SK-N-SH (cell line): ENCODE data around the gene SFMBT2. TPM values are rescaled to one million over a fixed set of nuclear protein-coding genes. Genes with fewer than 3 reads are reported as not detected.
"Not testable (repeated sequence)": the region's sequence is repeated elsewhere in the genome, so short reads cannot be mapped to it uniquely, and the experiment has no call there.

Source experiments
- CTCF ChIA-PET: fragments of 300-600, 350-600 bp; formaldehyde crosslinking; extraction: SDS; loops from one replicate; lab custom pipeline; 2021; lab: Yijun Ruan, JAX
- POLR2A ChIA-PET: fragments of 350-600 bp; sonication (Branson Sonifier 250); formaldehyde crosslinking; extraction: SDS; loops from one replicate; lab custom pipeline; 2020; ENCODE audit warnings: antibody characterized with exemption, inconsistent platforms; lab: Yijun Ruan, JAX
- DNase-seq: peaks from one replicate; pipeline ENCODE4 v3.0.0; 2012
- H2AFZ ChIP-seq: fragments of 200-600 bp; sonication (generic); 2 replicates; pipeline ENCODE4 v1.8.1; 2016; ENCODE audit warnings: antibody characterized with exemption, mild to moderate bottlenecking, low read depth
- H3F3A ChIP-seq: fragments of 200-600 bp; sonication (generic); replicated peaks from 2 replicates; pipeline ENCODE3; 2016; ENCODE audit warnings: antibody characterized with exemption, mild to moderate bottlenecking; ENCODE audit not compliant: insufficient read depth
- H3K27ac ChIP-seq, 2 experiments: fragments of 200-500 bp in 1 of 2; fragments of 200-600 bp in 1 of 2; sonication (Bioruptor generic) in 1 of 2; sonication (generic), shearing (Covaris generic) in 1 of 2; 2 replicates each; pipeline versions ENCODE4 v1.5.1 to v1.6.1; 2014 to 2016; ENCODE audit warnings: low read depth in 2 of 2, inconsistent platforms in 1 of 2, low read length in 1 of 2, mild to moderate bottlenecking in 1 of 2, mixed read lengths in 1 of 2
- H3K27me3 ChIP-seq: fragments of 200-600 bp; sonication (generic), shearing (Covaris generic); 2 replicates; pipeline ENCODE4 v1.6.1; 2016; ENCODE audit warnings: mixed run types; ENCODE audit not compliant: insufficient read depth
- H3K36me3 ChIP-seq, 2 experiments: fragments of 200-500 bp in 1 of 2; fragments of 200-600 bp in 1 of 2; sonication (Bioruptor generic) in 1 of 2; sonication (generic) in 1 of 2; replicated peaks in 1 of 2; 2 replicates each; pipeline versions ENCODE3 to v1.5.1; 2014 to 2016; ENCODE audit warnings: low read length in 1 of 2, mild to moderate bottlenecking in 1 of 2; ENCODE audit not compliant: insufficient read depth in 2 of 2, control insufficient read depth in 1 of 2
- H3K4me1 ChIP-seq, 2 experiments: fragments of 200-500 bp in 1 of 2; fragments of 200-600 bp in 1 of 2; sonication (Bioruptor generic) in 1 of 2; sonication (generic), shearing (Covaris generic) in 1 of 2; 2 replicates each; pipeline versions ENCODE4 v1.5.1 to v1.6.1; 2014 to 2016; ENCODE audit warnings: low read depth in 1 of 2, low read length in 1 of 2, mixed run types in 1 of 2; ENCODE audit not compliant: insufficient read depth in 2 of 2, control insufficient read depth in 1 of 2
- H3K4me2 ChIP-seq: fragments of 200-600 bp; sonication (generic), shearing (Covaris generic); 2 replicates; pipeline ENCODE4 v1.6.1; 2017; ENCODE audit warnings: mixed run types
- H3K4me3 ChIP-seq, 2 experiments: fragments of 200-500 bp in 1 of 2; fragments of 200-600 bp in 1 of 2; sonication (Bioruptor generic) in 1 of 2; sonication (generic), shearing (Covaris generic) in 1 of 2; 2 replicates each; pipeline versions ENCODE4 v1.5.1 to v1.8.1; 2014 to 2016; ENCODE audit warnings: low read depth in 2 of 2, inconsistent platforms in 1 of 2, low read length in 1 of 2, mild to moderate bottlenecking in 1 of 2, mixed read lengths in 1 of 2, moderate library complexity in 1 of 2
- H3K79me2 ChIP-seq: fragments of 200-600 bp; sonication (generic); 2 replicates; pipeline ENCODE4 v1.8.1; 2017; ENCODE audit warnings: mild to moderate bottlenecking; ENCODE audit not compliant: insufficient read depth
- H3K9ac ChIP-seq: fragments of 200-600 bp; sonication (generic); 2 replicates; pipeline ENCODE4 v1.6.1; 2017; ENCODE audit warnings: mixed run types
- H3K9me2 ChIP-seq: fragments of 200-600 bp; sonication (generic); 2 replicates; pipeline ENCODE4 v1.6.1; 2017; ENCODE audit warnings: mixed run types
- H3K9me3 ChIP-seq: fragments of 200-600 bp; sonication (generic); 2 replicates; pipeline ENCODE4 v1.6.1; 2017; ENCODE audit warnings: mixed run types, mild to moderate bottlenecking, moderate library complexity
- H4K20me1 ChIP-seq: fragments of 200-600 bp; sonication (generic); 2 replicates; pipeline ENCODE4 v1.6.1; 2017; ENCODE audit warnings: mild to moderate bottlenecking, mixed run types; ENCODE audit not compliant: insufficient read depth
- CHD2 ChIP-seq: fragments of 150-350 bp; IDR thresholded peaks from 2 replicates; pipeline ENCODE4 v1.6.1; 2018; ENCODE audit warnings: low read length; ENCODE audit not compliant: partially characterized antibody
- ELF1 ChIP-seq: IDR thresholded peaks from 2 replicates; pipeline ENCODE4 v1.4.0; 2012
- EZH2phosphoT487 ChIP-seq: fragments of 200-600 bp; sonication (generic); IDR thresholded peaks from 2 replicates; pipeline ENCODE4 v1.6.1; 2017; ENCODE audit warnings: low read depth, mixed run types, mild to moderate bottlenecking, antibody characterized with exemption, moderate library complexity, borderline replicate concordance
- FOXM1 ChIP-seq: IDR thresholded peaks from 2 replicates; pipeline ENCODE4 v1.4.0; 2012; ENCODE audit warnings: low read depth, mild to moderate bottlenecking
- GATA2 ChIP-seq: sonication (generic); formaldehyde crosslinking; IDR thresholded peaks from 2 replicates; pipeline ENCODE4 v1.5.0; 2020; ENCODE audit warnings: mild to moderate bottlenecking, missing genetic modification reagents
- JUND ChIP-seq: IDR thresholded peaks from 2 replicates; pipeline ENCODE4 v1.4.0; 2012
- MXI1 ChIP-seq: IDR thresholded peaks from 2 replicates; pipeline ENCODE4 v1.6.1; 2012; ENCODE audit warnings: mild to moderate bottlenecking, low read depth, low read length, improper control_type of control experiment
- PBX3 ChIP-seq: IDR thresholded peaks from 2 replicates; pipeline ENCODE4; 2012
- RXRA ChIP-seq: IDR thresholded peaks from 2 replicates; pipeline ENCODE4 v1.4.0; 2012; ENCODE audit warnings: low read depth, mild to moderate bottlenecking, borderline replicate concordance
- SIN3A ChIP-seq: IDR thresholded peaks from 2 replicates; pipeline ENCODE4 v1.6.1; 2012; ENCODE audit warnings: low read depth, mild to moderate bottlenecking, low read length, moderate library complexity, borderline replicate concordance
- TAF1 ChIP-seq: IDR thresholded peaks from 2 replicates; pipeline ENCODE4 v1.6.1; 2012; ENCODE audit warnings: low read depth, mild to moderate bottlenecking, low read length, moderate library complexity, borderline replicate concordance
- TCF12 ChIP-seq: IDR thresholded peaks from 2 replicates; pipeline ENCODE4 v1.4.0; 2012
- USF2 ChIP-seq: fragments of 150-350 bp; IDR thresholded peaks from 2 replicates; pipeline ENCODE4 v1.6.1; 2017; ENCODE audit warnings: antibody characterized with exemption, low read length, low read depth, borderline replicate concordance
- YY1 ChIP-seq: IDR thresholded peaks from 2 replicates; pipeline ENCODE4 v1.4.0; 2012; ENCODE audit warnings: low read depth, mild to moderate bottlenecking
- WGBS: methylation state at CpG from one replicate; pipeline ENCODE4 v1.1.6; 2017; ENCODE audit warnings: low lambda C conversion rate; 5-methylcytosine and 5-hydroxymethylcytosine counted together
- polyA plus RNA-seq, 3 experiments: library from polyadenylated mRNA; depleted of rRNA; stranded (reverse); fragments of >200 nt; gene quantifications; 2 replicates each; pipeline ENCODE4 v1.2.3, GENCODE V29; 2012
- TF ChIP-seq, protein P1 (sequence below): fragments of 200-600 bp; sonication (generic); IDR thresholded peaks from 2 replicates; pipeline ENCODE4 v1.6.1; 2017; ENCODE audit warnings: antibody characterized with exemption, mild to moderate bottlenecking, moderate library complexity
- TF ChIP-seq, protein P2 (sequence below): IDR thresholded peaks from 2 replicates; pipeline ENCODE4 v1.6.1; 2012; ENCODE audit warnings: mild to moderate bottlenecking, low read depth, low read length, moderate library complexity

Gene SFMBT2
- polyA plus RNA-seq, 1 of the 3 experiments (the other 2 are of a cell fraction): 0.20 TPM

GRCh38 chr10:7388602-7389001 lies 22.2 kb downstream of the SFMBT2 start:
- H3K27ac ChIP-seq: no peak overlapping the region
- H3K9me2 ChIP-seq: no peaks in the 10 kb centered on the region
- TF ChIP-seq FOXM1 (no peak), RXRA (no peak), YY1 (no peak), TCF12 (no peak), SIN3A (no peak), PBX3 (no peak), MXI1 (no peak), EZH2phosphoT487 (no peak), TAF1 (no peak), CHD2 (no peak), ELF1 (no peak), USF2 (no peak), JUND (no peak), GATA2 (CRISPR knock-in tag) (no peak)
- TF ChIP-seq, protein P1, sequence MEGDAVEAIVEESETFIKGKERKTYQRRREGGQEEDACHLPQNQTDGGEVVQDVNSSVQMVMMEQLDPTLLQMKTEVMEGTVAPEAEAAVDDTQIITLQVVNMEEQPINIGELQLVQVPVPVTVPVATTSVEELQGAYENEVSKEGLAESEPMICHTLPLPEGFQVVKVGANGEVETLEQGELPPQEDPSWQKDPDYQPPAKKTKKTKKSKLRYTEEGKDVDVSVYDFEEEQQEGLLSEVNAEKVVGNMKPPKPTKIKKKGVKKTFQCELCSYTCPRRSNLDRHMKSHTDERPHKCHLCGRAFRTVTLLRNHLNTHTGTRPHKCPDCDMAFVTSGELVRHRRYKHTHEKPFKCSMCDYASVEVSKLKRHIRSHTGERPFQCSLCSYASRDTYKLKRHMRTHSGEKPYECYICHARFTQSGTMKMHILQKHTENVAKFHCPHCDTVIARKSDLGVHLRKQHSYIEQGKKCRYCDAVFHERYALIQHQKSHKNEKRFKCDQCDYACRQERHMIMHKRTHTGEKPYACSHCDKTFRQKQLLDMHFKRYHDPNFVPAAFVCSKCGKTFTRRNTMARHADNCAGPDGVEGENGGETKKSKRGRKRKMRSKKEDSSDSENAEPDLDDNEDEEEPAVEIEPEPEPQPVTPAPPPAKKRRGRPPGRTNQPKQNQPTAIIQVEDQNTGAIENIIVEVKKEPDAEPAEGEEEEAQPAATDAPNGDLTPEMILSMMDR: no peak
- TF ChIP-seq, protein P2, sequence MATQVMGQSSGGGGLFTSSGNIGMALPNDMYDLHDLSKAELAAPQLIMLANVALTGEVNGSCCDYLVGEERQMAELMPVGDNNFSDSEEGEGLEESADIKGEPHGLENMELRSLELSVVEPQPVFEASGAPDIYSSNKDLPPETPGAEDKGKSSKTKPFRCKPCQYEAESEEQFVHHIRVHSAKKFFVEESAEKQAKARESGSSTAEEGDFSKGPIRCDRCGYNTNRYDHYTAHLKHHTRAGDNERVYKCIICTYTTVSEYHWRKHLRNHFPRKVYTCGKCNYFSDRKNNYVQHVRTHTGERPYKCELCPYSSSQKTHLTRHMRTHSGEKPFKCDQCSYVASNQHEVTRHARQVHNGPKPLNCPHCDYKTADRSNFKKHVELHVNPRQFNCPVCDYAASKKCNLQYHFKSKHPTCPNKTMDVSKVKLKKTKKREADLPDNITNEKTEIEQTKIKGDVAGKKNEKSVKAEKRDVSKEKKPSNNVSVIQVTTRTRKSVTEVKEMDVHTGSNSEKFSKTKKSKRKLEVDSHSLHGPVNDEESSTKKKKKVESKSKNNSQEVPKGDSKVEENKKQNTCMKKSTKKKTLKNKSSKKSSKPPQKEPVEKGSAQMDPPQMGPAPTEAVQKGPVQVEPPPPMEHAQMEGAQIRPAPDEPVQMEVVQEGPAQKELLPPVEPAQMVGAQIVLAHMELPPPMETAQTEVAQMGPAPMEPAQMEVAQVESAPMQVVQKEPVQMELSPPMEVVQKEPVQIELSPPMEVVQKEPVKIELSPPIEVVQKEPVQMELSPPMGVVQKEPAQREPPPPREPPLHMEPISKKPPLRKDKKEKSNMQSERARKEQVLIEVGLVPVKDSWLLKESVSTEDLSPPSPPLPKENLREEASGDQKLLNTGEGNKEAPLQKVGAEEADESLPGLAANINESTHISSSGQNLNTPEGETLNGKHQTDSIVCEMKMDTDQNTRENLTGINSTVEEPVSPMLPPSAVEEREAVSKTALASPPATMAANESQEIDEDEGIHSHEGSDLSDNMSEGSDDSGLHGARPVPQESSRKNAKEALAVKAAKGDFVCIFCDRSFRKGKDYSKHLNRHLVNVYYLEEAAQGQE: no peak
- no peaks in the 10 kb centered on the region for H4K20me1 ChIP-seq
- no peak overlapping the region for H2AFZ ChIP-seq
- H3K9ac ChIP-seq: no peak overlapping the region
- H3K9me3 ChIP-seq: no peaks in the 10 kb centered on the region
- no peaks in the 10 kb centered on the region for H3K36me3 ChIP-seq
- no peaks in the 10 kb centered on the region for H3K27me3 ChIP-seq
- WGBS: 51% methylated on average over 4 of the region's 4 CpGs
- ChIA-PET POLR2A (no interaction called here), CTCF (no interaction called here)
- no peak for DNase-seq
- H3K4me3 ChIP-seq: no peak overlapping the region
- H3K79me2 ChIP-seq: no peaks in the 10 kb centered on the region
- H3K4me2 ChIP-seq: no peak overlapping the region
- no peaks in the 10 kb centered on the region for H3F3A ChIP-seq
- H3K4me1 ChIP-seq: peaks cover 0 to 2% of the 10 kb centered on the region in 2 experiments; a peak in 1 of 4 replicates

DNA sequence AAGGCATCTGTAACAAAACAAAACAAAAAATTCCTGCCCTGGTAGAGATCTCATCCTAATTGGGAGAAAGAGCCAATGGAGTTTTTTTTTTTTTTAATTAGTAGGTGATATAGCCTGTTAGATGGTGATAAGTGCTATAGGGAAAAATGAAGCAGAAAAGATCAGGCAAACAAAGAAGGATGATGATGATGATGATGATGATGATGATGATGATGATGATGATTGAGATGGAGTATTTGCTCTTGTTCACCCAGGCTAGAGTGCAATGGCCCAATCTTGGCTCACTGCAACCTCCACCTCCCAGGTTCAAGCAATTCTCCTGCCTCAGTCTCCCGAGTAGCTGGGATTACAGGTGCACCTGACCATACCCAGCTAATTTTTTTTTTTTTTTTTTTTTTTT lies 22.7 kb downstream of the SFMBT2 start:
- H3K36me3 ChIP-seq, H3K9me3 ChIP-seq, H3F3A ChIP-seq, H2AFZ ChIP-seq, CTCF ChIA-PET, DNase-seq, H3K4me2 ChIP-seq, H3K9me2 ChIP-seq, H3K79me2 ChIP-seq, H3K9ac ChIP-seq, H4K20me1 ChIP-seq, H3K4me1 ChIP-seq, H3K4me3 ChIP-seq, H3K27me3 ChIP-seq, POLR2A ChIA-PET, H3K27ac ChIP-seq: not testable (repeated sequence)
- 50% methylated on average over 1 of the region's 1 CpG for WGBS
